ENCODE results near the gene KCNC4. TPM values are rescaled to one million over a fixed set of nuclear protein-coding genes. Genes with fewer than 3 reads are reported as not detected.

The KCNC4 gene
- total and polyA plus RNA-seq, 2 experiments from 2014 or later = 3.4 to 11.8 TPM

- Histone ChIP-seq H3K36me3 (no peaks in the 10 kb centered on the region), H3K9me3 (ENCODE audit: low read depth) (no peaks in the 10 kb centered on the region), H3K27me3 (peaks cover 10% of the 10 kb centered on the region), H3K4me3 (no peak overlapping the region), H3K4me1 (ENCODE audit: low read depth) (peaks cover 31% of the 10 kb centered on the region), H3K27ac (no peak overlapping the region)
- no peak for DNase-seq (ENCODE audit: low read depth in 1 of 2, low spot score in 1 of 2)
- TF ChIP-seq CTCF (IDR thresholded peaks at IDR 0.05; ENCODE audit: low read depth, low read length) = no peak
Measured at GRCh38 chr1:110189181-110189580, 20.9 kb upstream of the KCNC4 start.

- Histone ChIP-seq H3K27ac (no peak overlapping the region), H3K27me3 (peaks cover 7% of the 10 kb centered on the region), H3K36me3 (no peaks in the 10 kb centered on the region), H3K9me3 (ENCODE audit: low read depth) (no peaks in the 10 kb centered on the region), H3K4me1 (ENCODE audit: low read depth) (peaks cover 27% of the 10 kb centered on the region), H3K4me3 (no peak overlapping the region)
- TF ChIP-seq CTCF (IDR thresholded peaks at IDR 0.05; ENCODE audit: low read depth, low read length) = no peak
- no peak for DNase-seq (ENCODE audit: low read depth in 1 of 2, low spot score in 1 of 2)
Measured at GRCh38 chr1:110190282-110190929, 19.7 kb upstream of the KCNC4 start.

DNA sequence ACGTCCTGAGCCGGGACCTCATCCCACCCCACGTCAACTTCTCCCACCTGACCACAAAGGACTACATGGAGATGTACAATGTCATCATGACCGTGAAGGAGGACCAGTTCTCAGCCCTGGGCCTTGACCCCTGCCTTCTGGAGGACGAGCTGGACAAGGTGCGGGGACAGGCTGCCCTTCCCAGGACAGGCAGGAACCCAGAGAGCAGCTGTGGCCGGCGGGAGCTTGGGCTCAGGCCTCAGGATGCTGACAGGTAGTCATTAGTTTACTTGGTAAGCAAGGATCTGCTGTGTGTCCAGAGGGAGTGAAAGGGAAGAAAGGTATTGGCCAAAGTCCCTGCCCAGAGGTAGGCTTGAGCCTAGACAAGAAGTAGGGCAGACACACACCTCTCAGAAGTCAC is 17.6 kb upstream of the KCNC4 start:
- no peaks in the 10 kb centered on the region for H3K9me3 ChIP-seq (ENCODE audit: low read depth)
- H3K4me1 ChIP-seq (ENCODE audit: low read depth) = peaks cover 14% of the 10 kb centered on the region
- no peak for TF ChIP-seq CTCF (IDR thresholded peaks at IDR 0.05; ENCODE audit: low read depth, low read length)
- H3K4me3 ChIP-seq = no peak overlapping the region
- no peak overlapping the region for H3K27ac ChIP-seq
- no peak for DNase-seq (ENCODE audit: low read depth in 1 of 2, low spot score in 1 of 2)
- H3K36me3 ChIP-seq = no peaks in the 10 kb centered on the region
- peaks cover 7% of the 10 kb centered on the region for H3K27me3 ChIP-seq

GRCh38 chr1:110195196-110195595 is 14.9 kb upstream of the KCNC4 start:
- Histone ChIP-seq H3K27me3 (peaks cover 7% of the 10 kb centered on the region), H3K27ac (no peak overlapping the region), H3K9me3 (ENCODE audit: low read depth) (no peaks in the 10 kb centered on the region), H3K4me1 (ENCODE audit: low read depth) (no peaks in the 10 kb centered on the region), H3K4me3 (no peak overlapping the region), H3K36me3 (no peaks in the 10 kb centered on the region)
- TF ChIP-seq CTCF (IDR thresholded peaks at IDR 0.05; ENCODE audit: low read depth, low read length) = no peak
- DNase-seq (ENCODE audit: low read depth in 1 of 2, low spot score in 1 of 2) = no peak

- peak; percentile 55 to 60 for DNase-seq (ENCODE audit: low read depth in 1 of 2, low spot score in 1 of 2)
- Histone ChIP-seq H3K9me3 (ENCODE audit: low read depth) (no peaks in the 10 kb centered on the region), H3K27ac (no peak overlapping the region), H3K27me3 (peaks cover 6% of the 10 kb centered on the region), H3K36me3 (no peaks in the 10 kb centered on the region), H3K4me1 (ENCODE audit: low read depth) (no peaks in the 10 kb centered on the region), H3K4me3 (no peak overlapping the region)
- TF ChIP-seq CTCF (IDR thresholded peaks at IDR 0.05; ENCODE audit: low read depth, low read length) = peak; percentile 99
Measured at GRCh38 chr1:110196917-110197765, 13.0 kb upstream of the KCNC4 start.

Data from cardiac muscle cell (in vitro differentiated cells and primary cell).